ENCODE results near the gene PRR12.

PRR12 gene

GRCh38 chr19:49667473-49667872 lies 76.5 kb downstream of the PRR12 start:
- no peak for DNase-seq (ENCODE audit: low spot score)

GRCh38 chr19:49669516-49669915 lies 78.5 kb downstream of the PRR12 start:
- DNase-seq (ENCODE audit: low spot score), result no peak

GRCh38 chr19:49672131-49672919 lies 81.3 kb downstream of the PRR12 start:
- peak; percentile 64 for DNase-seq (ENCODE audit: low spot score)
